ENCODE data around the gene PIGBOS1. TPM values are rescaled to one million over a fixed set of nuclear protein-coding genes. Genes with fewer than 3 reads are reported as not detected.
A peak's percentile ranks its signal among the peaks of the same experiment; 100 is the strongest.

The PIGBOS1 gene
- total and polyA plus RNA-seq, 9 of the 15 experiments (the other 6 are each of a cell fraction or from before 2014, with no cell fraction given), result 25.2 to 76.2 (median 46.0) TPM

DNA sequence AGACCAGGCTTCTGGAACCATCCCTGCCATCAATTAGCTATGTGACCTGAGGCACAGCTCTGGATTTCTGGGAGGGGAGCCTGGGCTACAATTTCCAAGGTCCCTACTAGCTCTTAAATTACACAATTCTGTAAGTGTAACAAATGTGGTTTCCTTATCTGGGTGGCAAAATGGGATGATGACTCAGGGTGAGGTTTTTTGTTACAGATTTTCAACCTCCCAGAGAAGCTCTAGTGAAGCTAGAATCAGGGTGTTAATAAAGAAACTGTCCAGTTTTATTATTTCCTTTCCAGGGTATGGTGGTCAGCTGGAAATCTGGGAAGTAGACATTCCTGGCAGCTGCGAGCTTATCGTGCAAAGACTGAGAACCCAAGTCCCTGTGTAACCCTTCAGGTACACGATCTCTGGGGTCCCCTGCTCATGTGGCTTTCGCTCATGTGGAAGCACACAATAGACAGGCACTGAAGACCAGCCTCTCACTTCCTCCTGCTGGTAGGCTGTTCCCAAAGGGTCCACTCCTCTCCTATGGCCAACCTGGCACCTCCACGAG is 36.6 kb downstream of the PIGBOS1 start (continued):
- TF ChIP-seq TAF7 (tag; IDR thresholded peaks at IDR 0.05), result no peak
- TF ChIP-seq, protein P1, sequence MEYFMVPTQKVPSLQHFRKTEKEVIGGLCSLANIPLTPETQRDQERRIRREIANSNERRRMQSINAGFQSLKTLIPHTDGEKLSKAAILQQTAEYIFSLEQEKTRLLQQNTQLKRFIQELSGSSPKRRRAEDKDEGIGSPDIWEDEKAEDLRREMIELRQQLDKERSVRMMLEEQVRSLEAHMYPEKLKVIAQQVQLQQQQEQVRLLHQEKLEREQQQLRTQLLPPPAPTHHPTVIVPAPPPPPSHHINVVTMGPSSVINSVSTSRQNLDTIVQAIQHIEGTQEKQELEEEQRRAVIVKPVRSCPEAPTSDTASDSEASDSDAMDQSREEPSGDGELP (CRISPR knock-in tag; IDR thresholded peaks at IDR 0.05; ENCODE audit: borderline replicate concordance), result no peak
- no peak for TF ChIP-seq NUFIP1 (IDR thresholded peaks at IDR 0.05; ENCODE audit: partially characterized antibody)
- no peak for TF ChIP-seq RBBP5 (IDR thresholded peaks at IDR 0.05; ENCODE audit: borderline replicate concordance, insufficient read depth, low read length, poor library complexity, severe bottlenecking)
- TF ChIP-seq, protein P2, sequence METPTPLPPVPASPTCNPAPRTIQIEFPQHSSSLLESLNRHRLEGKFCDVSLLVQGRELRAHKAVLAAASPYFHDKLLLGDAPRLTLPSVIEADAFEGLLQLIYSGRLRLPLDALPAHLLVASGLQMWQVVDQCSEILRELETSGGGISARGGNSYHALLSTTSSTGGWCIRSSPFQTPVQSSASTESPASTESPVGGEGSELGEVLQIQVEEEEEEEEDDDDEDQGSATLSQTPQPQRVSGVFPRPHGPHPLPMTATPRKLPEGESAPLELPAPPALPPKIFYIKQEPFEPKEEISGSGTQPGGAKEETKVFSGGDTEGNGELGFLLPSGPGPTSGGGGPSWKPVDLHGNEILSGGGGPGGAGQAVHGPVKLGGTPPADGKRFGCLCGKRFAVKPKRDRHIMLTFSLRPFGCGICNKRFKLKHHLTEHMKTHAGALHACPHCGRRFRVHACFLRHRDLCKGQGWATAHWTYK (CRISPR knock-in tag; IDR thresholded peaks at IDR 0.05), result no peak
- TF ChIP-seq ARID3B (CRISPR knock-in tag; IDR thresholded peaks at IDR 0.05; ENCODE audit: borderline replicate concordance), result no peak
- TF ChIP-seq EZH2 (IDR thresholded peaks at IDR 0.05; ENCODE audit: borderline replicate concordance, low read depth, low read length), result no peak
- no peak for TF ChIP-seq TSHZ1 (CRISPR knock-in tag; IDR thresholded peaks at IDR 0.05)
- peak; percentile 32 for TF ChIP-seq DACH1 (IDR thresholded peaks at IDR 0.05; ENCODE audit: partially characterized antibody)
- no peak for TF ChIP-seq EHMT2 (IDR thresholded peaks at IDR 0.05)
- no peak for TF ChIP-seq MCM5 (IDR thresholded peaks at IDR 0.05; ENCODE audit: low read depth)
- no peak for TF ChIP-seq ID3 (CRISPR knock-in tag; IDR thresholded peaks at IDR 0.05)
- no peak for TF ChIP-seq ID3 (tag; IDR thresholded peaks at IDR 0.05)
- TF ChIP-seq U2AF2 (optimal IDR thresholded peaks at IDR 0.05; ENCODE audit: low read depth, low read length), result no peak
- TF ChIP-seq FOSL1 (tag; conservative IDR thresholded peaks at IDR 0.05), result peak; percentile 98
- TF ChIP-seq CEBPZ (IDR thresholded peaks at IDR 0.05; ENCODE audit: borderline replicate concordance, low read depth, low read length), result no peak
